GM19467 (cell line): ENCODE results near the gene TTC19.

ENCODE experiments used
- ATAC-seq: cut with Tn5 transposase; IDR thresholded peaks from one replicate; pipeline ENCODE4 v1.9.1; 2021; ENCODE audit warnings: mild to moderate bottlenecking, moderate library complexity; ENCODE audit not compliant: unreplicated experiment

TTC19 gene

GRCh38 chr17:15999141-15999973 lies at the start of gene TTC19, which contains the start of gene ZSWIM7:
TSS of gene TTC19 (plus strand) at chr17:15999824. CDS start at chr17:15999849, 25 bp downstream.
TSS of gene ZSWIM7 (minus strand) at chr17:15999704. CDS start at chr17:15999594, 110 bp downstream.
- peak; percentile 95 for ATAC-seq

GRCh38 chr17:15951368-15952047 lies 48.1 kb upstream of the TTC19 start:
- ATAC-seq: no peak

GRCh38 chr17:15952048-15952532 lies 47.5 kb upstream of the TTC19 start:
- ATAC-seq: no peak

GRCh38 chr17:15952916-15953790 lies 46.5 kb upstream of the TTC19 start:
- no peak for ATAC-seq

GRCh38 chr17:15954222-15954621 lies 45.4 kb upstream of the TTC19 start:
- ATAC-seq: no peak

GRCh38 chr17:15955793-15956541 lies 43.7 kb upstream of the TTC19 start:
- ATAC-seq: no peak

GRCh38 chr17:15957206-15957605 lies 42.4 kb upstream of the TTC19 start:
- no peak for ATAC-seq

- no peak for ATAC-seq
Observed at GRCh38 chr17:15957608-15958307, 41.9 kb upstream of the TTC19 start.

GRCh38 chr17:15958484-15958854 lies 41.2 kb upstream of the TTC19 start:
- ATAC-seq: no peak

GRCh38 chr17:15963670-15964110 lies 35.9 kb upstream of the TTC19 start:
- ATAC-seq: no peak

GRCh38 chr17:15965528-15965927 lies 34.1 kb upstream of the TTC19 start:
- ATAC-seq: no peak

GRCh38 chr17:15966183-15966878 lies 33.3 kb upstream of the TTC19 start:
- ATAC-seq: no peak

- ATAC-seq: no peak
Observed at GRCh38 chr17:15966879-15967248, 32.8 kb upstream of the TTC19 start.

GRCh38 chr17:15967706-15968399 lies 31.8 kb upstream of the TTC19 start:
- ATAC-seq: no peak

- ATAC-seq: no peak
Observed at GRCh38 chr17:15969463-15969862, 30.2 kb upstream of the TTC19 start.

- ATAC-seq: no peak
Observed at GRCh38 chr17:15970500-15970899, 29.1 kb upstream of the TTC19 start.

GRCh38 chr17:15971098-15971678 lies 28.4 kb upstream of the TTC19 start:
- no peak for ATAC-seq

- ATAC-seq: no peak
Observed at GRCh38 chr17:15971882-15972281, 27.7 kb upstream of the TTC19 start.
